ENCODE measurements around the gene GRM4.

DNA sequence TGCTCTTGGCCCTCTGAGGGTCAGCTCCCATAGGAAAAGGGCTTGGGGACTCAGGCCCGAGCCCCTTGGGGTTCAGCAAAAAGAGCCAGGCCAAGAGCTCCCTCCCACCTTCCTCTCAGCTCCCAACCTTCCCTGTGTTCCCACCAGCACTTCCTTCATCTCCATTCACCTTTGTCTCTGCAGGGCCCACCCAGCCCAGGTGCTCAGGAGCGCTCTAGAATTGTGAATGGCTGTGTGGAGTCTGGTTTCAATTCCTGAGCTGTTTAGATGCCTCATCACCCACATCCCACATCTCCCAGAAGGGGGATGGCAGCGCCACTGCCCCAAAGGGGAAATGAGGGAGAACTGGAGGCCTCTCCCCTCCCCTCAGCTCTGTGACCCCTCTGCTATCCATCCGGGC lies 7.7 kb downstream of the GRM4 start:
- TF ChIP-seq CTCF (IDR thresholded peaks at IDR 0.05): no peak
- TF ChIP-seq POLR2A (IDR thresholded peaks at IDR 0.05): no peak

Measured in heart left ventricle (tissue), 13 donors.